HEK293T (cell line): ENCODE measurements around the gene GIPC2.

ENCODE experiments used
- CTCF ChIA-PET: fragments of 350-600 bp; formaldehyde crosslinking; extraction: SDS; loops from one replicate; lab custom pipeline; 2021; ENCODE audit warnings: antibody characterized with exemption, inconsistent platforms; lab: Yijun Ruan, JAX
- POLR2A ChIA-PET: fragments of 350-600 bp; formaldehyde crosslinking; extraction: SDS; loops from one replicate; lab custom pipeline; 2020; ENCODE audit warnings: antibody characterized with exemption, inconsistent platforms; lab: Yijun Ruan, JAX
- DNase-seq: peaks from one replicate; pipeline ENCODE4 v3.0.0; 2012; ENCODE audit warnings: mixed read lengths; ENCODE audit errors: extremely low spot score
- ARNT ChIP-seq: fragments of 450-650 bp; IDR thresholded peaks from 2 replicates; pipeline ENCODE4 v1.6.1; 2017; ENCODE audit warnings: mild to moderate bottlenecking
- BHLHE40 ChIP-seq: fragments of 450-650 bp; IDR thresholded peaks from 2 replicates; pipeline ENCODE4 v1.6.1; 2016; ENCODE audit warnings: mild to moderate bottlenecking, moderate library complexity, borderline replicate concordance
- CTBP1 ChIP-seq: fragments of 450-650 bp; IDR thresholded peaks from 2 replicates; pipeline ENCODE4 v1.6.1; 2016; ENCODE audit warnings: borderline replicate concordance
- ELF4 ChIP-seq: fragments of 450-650 bp; IDR thresholded peaks from 2 replicates; pipeline ENCODE4 v1.6.1; 2017; ENCODE audit warnings: antibody characterized with exemption
- FOXA1 ChIP-seq: fragments of 450-650 bp; IDR thresholded peaks from 2 replicates; pipeline ENCODE4 v1.6.1; 2016; ENCODE audit warnings: mild to moderate bottlenecking
- FOXK2 ChIP-seq: fragments of 450-650 bp; IDR thresholded peaks from 2 replicates; pipeline ENCODE4 v1.6.1; 2016; ENCODE audit warnings: mild to moderate bottlenecking
- FOXM1 ChIP-seq: fragments of 450-650 bp; IDR thresholded peaks from 2 replicates; pipeline ENCODE4 v1.6.1; 2017; ENCODE audit warnings: mild to moderate bottlenecking, borderline replicate concordance
- HDGF ChIP-seq: fragments of 450-650 bp; IDR thresholded peaks from 2 replicates; pipeline ENCODE4 v1.6.1; 2017; ENCODE audit warnings: antibody characterized with exemption, borderline replicate concordance
- L3MBTL2 ChIP-seq: fragments of 450-650 bp; conservative IDR thresholded peaks from 2 replicates; pipeline ENCODE4 v1.6.1; 2016; ENCODE audit warnings: mild to moderate bottlenecking
- LEF1 ChIP-seq: fragments of 450-650 bp; IDR thresholded peaks from 2 replicates; pipeline ENCODE4 v1.6.1; 2017; ENCODE audit warnings: mild to moderate bottlenecking, borderline replicate concordance
- NFRKB ChIP-seq: fragments of 450-650 bp; IDR thresholded peaks from 2 replicates; pipeline ENCODE4 v1.6.1; 2016; ENCODE audit warnings: mild to moderate bottlenecking, moderate library complexity
- SP1 ChIP-seq: fragments of 450-650 bp; IDR thresholded peaks from 2 replicates; pipeline ENCODE4 v1.6.1; 2017
- SUZ12 ChIP-seq: fragments of 450-650 bp; IDR thresholded peaks from 2 replicates; pipeline ENCODE4 v1.6.1; 2016; ENCODE audit warnings: mild to moderate bottlenecking
- TARDBP ChIP-seq: fragments of 450-650 bp; IDR thresholded peaks from 2 replicates; pipeline ENCODE4 v1.6.1; 2016
- ZNF384 ChIP-seq: fragments of 450-650 bp; IDR thresholded peaks from 2 replicates; pipeline ENCODE4 v1.6.1; 2016
- TF ChIP-seq, protein P1 (sequence below): fragments of 450-650 bp; IDR thresholded peaks from 2 replicates; pipeline ENCODE4 v1.6.1; 2016

GIPC2 gene

GRCh38 chr1:78177708-78178270, 132.0 kb downstream of the GIPC2 start:
- ChIA-PET POLR2A (no interaction called here), CTCF (interaction anchor here (0.6 kb wide), 1 partner anchor 1175 kb away, joined by 3 read pairs; no protein-coding TSS in a partner anchor)
- no peak for TF ChIP-seq FOXK2
- no peak for TF ChIP-seq FOXM1
- no peak for TF ChIP-seq ARNT
- TF ChIP-seq LEF1, result no peak
- no peak for TF ChIP-seq L3MBTL2
- TF ChIP-seq ELF4, result no peak
- no peak for TF ChIP-seq SUZ12
- TF ChIP-seq BHLHE40, result no peak
- no peak for TF ChIP-seq FOXA1
- no peak for TF ChIP-seq CTBP1
- TF ChIP-seq NFRKB, result no peak
- no peak for TF ChIP-seq HDGF
- no peak for TF ChIP-seq ZNF384
- TF ChIP-seq SP1, result no peak
- TF ChIP-seq, protein P1, sequence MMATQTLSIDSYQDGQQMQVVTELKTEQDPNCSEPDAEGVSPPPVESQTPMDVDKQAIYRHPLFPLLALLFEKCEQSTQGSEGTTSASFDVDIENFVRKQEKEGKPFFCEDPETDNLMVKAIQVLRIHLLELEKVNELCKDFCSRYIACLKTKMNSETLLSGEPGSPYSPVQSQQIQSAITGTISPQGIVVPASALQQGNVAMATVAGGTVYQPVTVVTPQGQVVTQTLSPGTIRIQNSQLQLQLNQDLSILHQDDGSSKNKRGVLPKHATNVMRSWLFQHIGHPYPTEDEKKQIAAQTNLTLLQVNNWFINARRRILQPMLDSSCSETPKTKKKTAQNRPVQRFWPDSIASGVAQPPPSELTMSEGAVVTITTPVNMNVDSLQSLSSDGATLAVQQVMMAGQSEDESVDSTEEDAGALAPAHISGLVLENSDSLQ, result no peak
- TF ChIP-seq TARDBP, result no peak
- DNase-seq, result no peak

DNA sequence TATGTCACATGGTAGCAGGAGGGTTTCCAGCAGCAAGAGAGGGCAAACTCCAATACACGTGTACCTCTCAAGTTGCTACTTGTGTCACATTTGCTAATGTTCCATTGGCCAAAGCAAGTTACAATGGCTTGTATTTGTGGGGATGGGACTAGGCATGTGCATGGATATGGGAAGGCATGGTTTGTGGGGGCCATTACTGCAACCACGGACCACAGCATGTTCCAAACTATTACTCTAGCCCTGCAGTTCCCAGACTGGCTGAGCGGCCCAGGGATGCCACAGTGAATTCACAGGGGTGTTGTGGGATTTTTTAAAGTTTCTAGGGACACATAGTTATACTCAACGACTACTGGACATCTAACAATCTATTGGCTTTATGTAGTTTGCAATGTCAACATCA, 133.1 kb downstream of the GIPC2 start:
- CTCF ChIA-PET, result no interaction called here
- TF ChIP-seq NFRKB (no peak), LEF1 (no peak), ZNF384 (no peak), BHLHE40 (no peak), FOXA1 (no peak), ARNT (no peak), SUZ12 (no peak)
- POLR2A ChIA-PET, result no interaction called here
- no peak for DNase-seq

DNA sequence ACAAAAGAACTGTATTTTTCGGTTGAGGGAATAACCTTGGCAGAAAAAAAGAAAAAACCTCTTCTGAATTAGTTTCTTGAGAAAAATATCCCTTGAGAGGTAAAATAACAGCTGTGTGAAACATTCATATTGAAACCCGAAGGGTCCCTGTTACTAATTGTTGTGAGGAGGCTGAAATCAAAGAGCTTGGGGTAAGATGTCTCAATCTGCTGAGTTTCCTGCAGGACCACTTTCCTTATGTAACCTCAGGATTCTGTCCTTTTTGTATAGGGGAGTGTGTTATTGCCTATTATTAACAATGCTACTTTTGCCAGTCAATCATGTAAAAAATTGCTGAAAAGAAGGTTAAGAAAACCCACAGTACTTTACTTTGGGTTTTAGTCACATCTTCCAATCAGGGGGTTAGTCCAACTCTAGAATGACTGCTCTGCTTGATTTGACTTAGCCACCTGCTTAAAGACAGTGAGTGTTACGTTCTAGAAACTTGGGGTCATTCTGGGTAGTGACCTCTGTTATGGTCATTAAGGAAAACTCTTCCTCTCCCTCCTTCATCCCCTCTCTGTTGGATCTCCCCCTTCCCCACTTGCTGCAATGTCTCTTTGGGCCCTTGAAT, 138.8 kb downstream of the GIPC2 start:
- ChIA-PET POLR2A (no interaction called here), CTCF (no interaction called here)
- TF ChIP-seq CTBP1 (no peak), FOXA1 (no peak)
- no peak for DNase-seq
